Measurements from ENCODE around the gene ZNHIT2. TPM values are rescaled to one million over a fixed set of nuclear protein-coding genes. Genes with fewer than 3 reads are reported as not detected.

Gene ZNHIT2
- total RNA-seq, 2 experiments from 2014 or later: 9.0 to 9.5 TPM

DNA sequence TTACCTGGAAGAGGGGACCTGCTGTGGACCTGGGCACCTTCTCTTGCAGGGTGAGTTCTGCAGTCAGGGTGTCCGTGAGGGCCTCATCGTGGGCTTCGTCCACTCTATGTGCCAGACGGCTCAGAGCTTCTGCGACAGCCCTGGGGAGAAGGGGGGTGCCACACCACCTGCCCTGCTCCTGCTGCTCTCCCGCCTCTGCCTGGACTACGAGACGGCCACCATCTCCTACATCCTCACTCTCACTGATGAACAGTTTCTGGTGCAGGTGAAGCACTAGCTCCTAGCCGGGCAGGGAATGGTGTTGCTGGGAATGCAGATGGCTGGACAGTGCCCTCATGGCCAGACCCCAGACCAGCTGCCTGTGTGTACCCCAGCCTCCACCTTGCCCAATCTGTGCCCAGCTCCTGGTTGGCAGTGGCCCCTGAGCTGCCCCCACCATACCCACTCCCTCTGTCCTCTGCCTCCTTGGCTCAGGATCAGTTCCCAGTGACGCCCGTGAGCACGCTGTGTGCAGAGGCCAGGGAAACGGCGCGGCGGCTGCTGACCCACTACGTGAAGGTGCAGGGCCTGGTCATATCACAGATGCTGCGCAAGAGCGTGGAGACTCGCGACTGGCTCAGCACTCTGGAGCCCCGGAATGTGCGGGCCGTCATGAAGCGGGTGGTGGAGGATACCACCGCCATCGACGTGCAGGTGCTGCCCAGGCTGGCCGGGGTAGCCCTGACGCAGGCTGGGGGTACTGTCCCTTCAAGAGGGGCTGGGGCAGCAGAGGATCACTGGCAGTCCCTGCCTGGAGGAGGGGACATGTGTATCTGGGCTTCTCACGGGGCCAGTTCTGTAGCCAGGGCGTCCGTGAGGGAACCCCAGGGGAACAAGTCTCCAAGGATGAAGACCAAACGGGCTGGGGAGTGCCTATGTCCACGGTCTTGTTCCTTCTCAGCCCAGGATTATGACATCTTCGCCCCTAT lies 8.0 kb downstream of the ZNHIT2 start:
- peaks cover 48% of the 10 kb centered on the region for H3K36me3 Mint-ChIP-seq (ENCODE audit: low read depth)
- intact Hi-C loops (cut with DNase I, micrococcal nuclease): loop anchor here (1.0 to 10.0 kb wide), 5 partner anchors 9 to 415 kb away; partner anchors contain the start of genes VPS51 (in 2 of the 2), CAPN1 (in 1 of the 2), MAP4K2 (in 1 of the 2) and SCYL1 (in 1 of the 2)
- Histone ChIP-seq H3K36me3 (ENCODE audit: insufficient read depth, low read length) (peaks cover 41% of the 10 kb centered on the region), H3K4me1 (ENCODE audit: insufficient read depth, low read length) (peaks cover 40% of the 10 kb centered on the region), H3K4me3 (ENCODE audit: low read length) (no peak overlapping the region), H3K27ac (ENCODE audit: low read depth in 1 of 2, low read length in 2 of 2) (peak overlapping the region; percentile 33 to 43), H3K27me3 (ENCODE audit: control insufficient read depth in 1 of 2, insufficient read depth in 2 of 2, low read length in 2 of 2) (no peaks in the 10 kb centered on the region), H3K9me3 (ENCODE audit: control insufficient read depth in 1 of 2, insufficient read depth in 1 of 2, low read length in 2 of 2) (no peaks in the 10 kb centered on the region)
- ChIA-PET POLR2A (interaction anchor here (1.1 to 6.5 kb wide), 5 partner anchors 8 to 96 kb away, joined by 3 to 91 read pairs (median 50); partner anchors contain the start of genes ARL2, FAU, MRPL49 and SYVN1), CTCF (interaction anchor here (1.0 to 4.1 kb wide), 15 partner anchors 10 to 249 kb away, joined by 3 to 58 read pairs (median 5); partner anchors contain the start of genes ARL2, FAU, MRPL49 and VPS51)
- peak overlapping the region; percentile 32 for H3K4me3 Mint-ChIP-seq
- peak in 1 of 14 experiments; percentile 46 for DNase-seq
- peaks cover 36% of the 10 kb centered on the region for H3K4me1 Mint-ChIP-seq (ENCODE audit: low read depth)
- no peaks in the 10 kb centered on the region for H3K27me3 Mint-ChIP-seq
- ATAC-seq (ENCODE audit: poor library complexity): no peak
- no peaks in the 10 kb centered on the region for H3K9me3 Mint-ChIP-seq
- peak overlapping the region; percentile 92 for H3K27ac Mint-ChIP-seq
- TF ChIP-seq, protein P1, sequence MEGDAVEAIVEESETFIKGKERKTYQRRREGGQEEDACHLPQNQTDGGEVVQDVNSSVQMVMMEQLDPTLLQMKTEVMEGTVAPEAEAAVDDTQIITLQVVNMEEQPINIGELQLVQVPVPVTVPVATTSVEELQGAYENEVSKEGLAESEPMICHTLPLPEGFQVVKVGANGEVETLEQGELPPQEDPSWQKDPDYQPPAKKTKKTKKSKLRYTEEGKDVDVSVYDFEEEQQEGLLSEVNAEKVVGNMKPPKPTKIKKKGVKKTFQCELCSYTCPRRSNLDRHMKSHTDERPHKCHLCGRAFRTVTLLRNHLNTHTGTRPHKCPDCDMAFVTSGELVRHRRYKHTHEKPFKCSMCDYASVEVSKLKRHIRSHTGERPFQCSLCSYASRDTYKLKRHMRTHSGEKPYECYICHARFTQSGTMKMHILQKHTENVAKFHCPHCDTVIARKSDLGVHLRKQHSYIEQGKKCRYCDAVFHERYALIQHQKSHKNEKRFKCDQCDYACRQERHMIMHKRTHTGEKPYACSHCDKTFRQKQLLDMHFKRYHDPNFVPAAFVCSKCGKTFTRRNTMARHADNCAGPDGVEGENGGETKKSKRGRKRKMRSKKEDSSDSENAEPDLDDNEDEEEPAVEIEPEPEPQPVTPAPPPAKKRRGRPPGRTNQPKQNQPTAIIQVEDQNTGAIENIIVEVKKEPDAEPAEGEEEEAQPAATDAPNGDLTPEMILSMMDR (IDR thresholded peaks at IDR 0.05): no peak

DNA sequence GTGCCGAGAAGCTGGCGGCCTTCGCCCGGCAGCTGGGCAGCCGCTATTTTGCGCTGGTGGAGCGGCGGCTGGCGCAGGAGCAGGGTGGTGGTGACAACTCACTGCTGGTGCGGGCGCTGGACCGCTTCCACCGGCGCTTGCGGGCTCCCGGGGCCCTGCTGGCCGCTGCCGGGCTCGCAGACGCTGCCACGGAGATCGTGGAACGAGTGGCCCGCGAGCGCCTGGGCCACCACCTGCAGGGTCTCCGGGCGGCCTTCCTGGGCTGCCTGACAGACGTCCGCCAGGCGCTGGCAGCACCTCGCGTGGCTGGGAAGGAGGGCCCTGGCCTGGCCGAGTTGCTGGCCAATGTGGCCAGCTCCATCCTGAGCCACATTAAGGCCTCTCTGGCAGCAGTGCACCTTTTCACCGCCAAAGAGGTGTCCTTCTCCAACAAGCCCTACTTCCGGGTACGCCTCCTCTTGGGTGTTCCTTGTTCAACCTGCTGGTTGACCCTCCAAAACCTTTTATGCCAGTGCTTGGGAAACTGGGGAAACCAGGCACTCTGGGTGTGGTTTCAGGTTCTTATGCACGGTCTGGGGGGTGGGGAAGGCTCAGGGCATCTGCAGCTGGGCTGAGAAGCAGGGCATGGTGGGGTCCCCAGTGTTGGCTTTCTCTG lies 8.9 kb downstream of the ZNHIT2 start:
- Mint-ChIP-seq H3K27me3 (no peaks in the 10 kb centered on the region), H3K36me3 (ENCODE audit: low read depth) (peaks cover 54% of the 10 kb centered on the region), H3K9me3 (no peaks in the 10 kb centered on the region), H3K27ac (no peak overlapping the region), H3K4me3 (no peak overlapping the region), H3K4me1 (ENCODE audit: low read depth) (peaks cover 30% of the 10 kb centered on the region)
- Histone ChIP-seq H3K27ac (ENCODE audit: low read depth in 1 of 2, low read length in 2 of 2) (no peak overlapping the region), H3K9me3 (ENCODE audit: control insufficient read depth in 1 of 2, insufficient read depth in 1 of 2, low read length in 2 of 2) (no peaks in the 10 kb centered on the region), H3K36me3 (ENCODE audit: insufficient read depth, low read length) (peaks cover 42% of the 10 kb centered on the region), H3K4me1 (ENCODE audit: insufficient read depth, low read length) (peaks cover 37% of the 10 kb centered on the region), H3K27me3 (ENCODE audit: control insufficient read depth in 1 of 2, insufficient read depth in 2 of 2, low read length in 2 of 2) (no peaks in the 10 kb centered on the region), H3K4me3 (ENCODE audit: low read length) (no peak overlapping the region)
- ChIA-PET CTCF (interaction anchor here (2.2 kb wide), 1 partner anchor 11 kb away, joined by 23 read pairs; the partner anchor contains the start of genes FAU, MRPL49 and ZNHIT2), POLR2A (interaction anchor here (2.1 to 6.5 kb wide), 2 partner anchors 9 to 12 kb away, joined by 5 to 91 read pairs; partner anchors contain the start of genes VPS51 and ZNHIT2)
- ATAC-seq (ENCODE audit: poor library complexity) (no peak), DNase-seq (peak in 1 of 14 experiments; percentile 36)
- TF ChIP-seq, protein P1 (IDR thresholded peaks at IDR 0.05): no peak
- intact Hi-C loops (cut with DNase I, micrococcal nuclease): no loop called here

DNA sequence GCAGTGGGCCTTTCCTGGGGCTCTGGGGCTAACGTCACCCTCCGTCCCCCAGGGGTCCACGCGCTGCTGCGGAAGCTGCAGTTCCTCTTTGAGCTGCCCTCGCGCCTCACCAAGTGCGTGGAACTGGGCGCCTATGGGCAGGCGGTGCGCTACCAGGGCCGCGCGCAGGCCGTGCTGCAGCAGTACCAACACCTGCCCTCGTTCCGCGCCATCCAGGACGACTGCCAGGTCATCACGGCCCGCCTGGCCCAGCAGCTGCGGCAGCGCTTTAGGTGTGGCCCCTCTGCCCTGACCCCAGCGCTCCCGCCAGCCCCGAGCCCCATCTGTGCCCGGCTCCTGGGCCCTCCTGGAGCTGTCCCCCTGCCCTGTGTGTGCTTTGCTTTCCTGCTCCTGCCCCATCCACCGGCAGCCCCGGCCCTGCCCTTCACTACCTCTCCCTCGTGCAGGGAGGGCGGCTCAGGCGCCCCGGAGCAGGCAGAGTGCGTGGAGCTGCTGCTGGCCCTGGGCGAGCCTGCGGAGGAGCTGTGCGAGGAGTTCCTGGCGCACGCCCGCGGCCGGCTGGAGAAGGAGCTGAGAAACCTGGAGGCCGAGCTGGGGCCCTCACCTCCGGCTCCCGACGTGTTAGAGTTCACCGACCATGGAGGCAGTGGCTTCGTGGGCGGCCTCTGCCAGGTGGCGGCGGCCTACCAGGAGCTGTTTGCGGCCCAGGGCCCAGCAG lies 9.6 kb downstream of the ZNHIT2 start:
- no peaks in the 10 kb centered on the region for H3K9me3 Mint-ChIP-seq

More for the DNA sequence above, 9.6 kb downstream of the ZNHIT2 start:
- Mint-ChIP-seq H3K27ac (no peak overlapping the region), H3K4me1 (ENCODE audit: low read depth) (peaks cover 23% of the 10 kb centered on the region), H3K36me3 (ENCODE audit: low read depth) (peaks cover 57% of the 10 kb centered on the region), H3K27me3 (no peaks in the 10 kb centered on the region), H3K4me3 (no peak overlapping the region)
- intact Hi-C loops (cut with DNase I, micrococcal nuclease): no loop called here
- Histone ChIP-seq H3K9me3 (ENCODE audit: control insufficient read depth in 1 of 2, insufficient read depth in 1 of 2, low read length in 2 of 2) (no peaks in the 10 kb centered on the region), H3K36me3 (ENCODE audit: insufficient read depth, low read length) (peaks cover 45% of the 10 kb centered on the region), H3K4me1 (ENCODE audit: insufficient read depth, low read length) (peaks cover 30% of the 10 kb centered on the region), H3K4me3 (ENCODE audit: low read length) (no peak overlapping the region), H3K27ac (ENCODE audit: low read depth in 1 of 2, low read length in 2 of 2) (no peak overlapping the region), H3K27me3 (ENCODE audit: control insufficient read depth in 1 of 2, insufficient read depth in 2 of 2, low read length in 2 of 2) (no peaks in the 10 kb centered on the region)
- ATAC-seq (ENCODE audit: poor library complexity): no peak
- ChIA-PET POLR2A (interaction anchor here (2.1 to 6.5 kb wide), 2 partner anchors 10 to 11 kb away, joined by 5 to 91 read pairs; partner anchors contain the start of genes VPS51 and ZNHIT2), CTCF (no interaction called here)
- TF ChIP-seq, protein P1 (IDR thresholded peaks at IDR 0.05): no peak
- peak in 1 of 14 experiments; percentile 31 for DNase-seq
